ENCODE measurements around the gene AKR1C3. TPM values are rescaled to one million over a fixed set of nuclear protein-coding genes. Genes with fewer than 3 reads are reported as not detected.

The AKR1C3 gene
- total and polyA plus RNA-seq, 4 donors, result 36.2 to 180 (median 126) TPM

DNA sequence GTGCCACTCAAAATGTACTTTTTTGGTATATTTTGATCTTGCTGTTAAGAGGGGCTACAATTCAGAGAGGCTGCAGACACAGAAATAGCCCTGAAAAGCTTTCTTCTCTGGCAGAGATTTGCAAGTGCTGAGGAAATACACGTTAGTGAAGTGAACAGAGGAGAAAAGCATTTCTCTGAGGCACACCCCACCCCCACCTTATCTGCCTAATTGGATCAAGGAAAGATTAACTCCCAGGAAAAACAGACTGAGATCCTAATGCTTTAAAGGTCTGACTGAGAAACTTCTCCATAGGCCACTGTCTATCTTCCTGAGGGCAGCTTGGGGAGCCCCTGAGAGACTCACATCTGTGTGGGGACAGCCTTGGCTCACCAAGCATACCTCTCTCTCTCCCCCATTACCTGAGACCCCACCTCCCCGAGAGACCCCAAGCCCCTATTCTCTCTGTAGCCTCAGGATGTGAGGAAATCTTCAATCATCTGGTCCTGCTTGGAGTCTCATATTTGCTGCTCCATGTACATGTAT is 14.8 kb upstream of the AKR1C3 start:
- DNase-seq (no peak), ATAC-seq (ENCODE audit: low FRiP score) (no peak)
- 59 to 67% methylated on average over 2 of the region's 2 CpGs for WGBS, 2 donors
- Histone ChIP-seq H3K27ac (ENCODE audit: low read depth in 1 of 2, low read length in 2 of 2) (no peak overlapping the region), H3K9me3 (ENCODE audit: control insufficient read depth, low read length) (no peaks in the 10 kb centered on the region), H3K36me3 (ENCODE audit: control insufficient read depth in 1 of 2, insufficient read depth in 2 of 2, low read length in 1 of 2) (no peaks in the 10 kb centered on the region), H3K4me1 (ENCODE audit: control insufficient read depth in 1 of 2, insufficient read depth in 2 of 2, low read length in 2 of 2) (peaks cover 0 to 7% of the 10 kb centered on the region in 2 donors), H3K4me3 (ENCODE audit: low read length in 2 of 2) (no peak overlapping the region), H3K27me3 (ENCODE audit: control insufficient read depth in 1 of 2, insufficient read depth in 2 of 2, low read length in 1 of 2) (no peaks in the 10 kb centered on the region)
- intact Hi-C loops (cut with DNase I), result loop anchor here (5.0 to 10.0 kb wide), 2 partner anchors 62 to 135 kb away; no protein-coding TSS in a partner anchor

DNA sequence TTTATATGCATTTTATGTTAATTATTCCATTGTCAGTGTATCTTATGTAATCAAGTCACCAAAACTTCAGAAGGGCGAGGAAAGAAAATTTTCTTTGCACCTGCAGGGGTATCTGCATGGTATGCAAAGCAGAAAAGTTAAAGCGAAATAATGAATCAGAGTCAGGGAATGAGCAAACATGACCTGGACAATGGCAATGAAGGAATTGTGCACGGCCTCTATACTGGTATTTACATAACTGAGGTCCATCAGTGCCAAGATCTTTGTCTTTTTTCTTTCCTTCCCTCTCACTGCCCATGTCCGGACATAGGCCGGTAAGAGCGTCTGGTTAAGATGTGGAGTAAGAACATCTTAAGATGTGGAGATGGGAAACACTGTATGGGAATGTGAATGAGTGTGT is 14.4 kb upstream of the AKR1C3 start:
- H3K4me1 ChIP-seq (ENCODE audit: control insufficient read depth in 1 of 2, insufficient read depth in 2 of 2, low read length in 2 of 2), result peaks cover 0 to 7% of the 10 kb centered on the region in 2 donors
- WGBS, 2 donors, result 92 to 94% methylated on average over 6 of the region's 6 CpGs
- no peaks in the 10 kb centered on the region for H3K36me3 ChIP-seq (ENCODE audit: control insufficient read depth in 1 of 2, insufficient read depth in 2 of 2, low read length in 1 of 2)
- DNase-seq (no peak), ATAC-seq (ENCODE audit: low FRiP score) (no peak)
- H3K4me3 ChIP-seq (ENCODE audit: low read length in 2 of 2), result no peak overlapping the region
- intact Hi-C loops (cut with DNase I), result loop anchor here (5.0 to 10.0 kb wide), 2 partner anchors 63 to 135 kb away; no protein-coding TSS in a partner anchor
- H3K27me3 ChIP-seq (ENCODE audit: control insufficient read depth in 1 of 2, insufficient read depth in 2 of 2, low read length in 1 of 2), result no peaks in the 10 kb centered on the region
- no peaks in the 10 kb centered on the region for H3K9me3 ChIP-seq (ENCODE audit: control insufficient read depth, low read length)
- no peak overlapping the region for H3K27ac ChIP-seq (ENCODE audit: low read depth in 1 of 2, low read length in 2 of 2)

DNA sequence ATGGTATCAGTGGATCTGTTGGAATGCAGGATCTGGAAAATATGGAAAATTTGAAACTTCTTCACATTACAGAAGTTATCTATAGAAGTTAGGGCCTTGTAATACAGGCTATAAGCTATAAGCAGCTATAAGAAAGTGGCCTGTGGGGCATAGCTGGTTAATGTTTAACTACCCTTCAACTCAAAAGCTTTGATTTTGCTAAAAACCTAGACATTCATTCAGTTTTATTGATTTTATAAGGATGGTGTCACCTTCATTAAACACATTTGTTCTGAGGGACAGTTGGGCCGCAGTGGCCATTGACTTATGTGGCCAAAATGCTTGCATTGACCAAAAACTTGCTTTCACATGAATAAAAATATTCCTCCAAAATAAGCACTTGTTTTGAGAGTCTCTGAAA is 13.1 kb upstream of the AKR1C3 start:
- intact Hi-C loops (cut with DNase I), result no loop called here
- H3K9me3 ChIP-seq (ENCODE audit: control insufficient read depth, low read length), result no peaks in the 10 kb centered on the region
- no peak for ATAC-seq (ENCODE audit: low FRiP score)
- 94 to 98% methylated on average over 1 of the region's 1 CpG for WGBS, 2 donors
- H3K36me3 ChIP-seq (ENCODE audit: control insufficient read depth in 1 of 2, insufficient read depth in 2 of 2, low read length in 1 of 2), result no peaks in the 10 kb centered on the region
- DNase-seq, result no peak
- H3K4me3 ChIP-seq (ENCODE audit: low read length in 2 of 2), result no peak overlapping the region
- H3K27me3 ChIP-seq (ENCODE audit: control insufficient read depth in 1 of 2, insufficient read depth in 2 of 2, low read length in 1 of 2), result no peaks in the 10 kb centered on the region
- H3K27ac ChIP-seq (ENCODE audit: low read depth in 1 of 2, low read length in 2 of 2), result no peak overlapping the region
- H3K4me1 ChIP-seq (ENCODE audit: control insufficient read depth in 1 of 2, insufficient read depth in 2 of 2, low read length in 2 of 2), result peaks cover 0 to 7% of the 10 kb centered on the region in 2 donors

DNA sequence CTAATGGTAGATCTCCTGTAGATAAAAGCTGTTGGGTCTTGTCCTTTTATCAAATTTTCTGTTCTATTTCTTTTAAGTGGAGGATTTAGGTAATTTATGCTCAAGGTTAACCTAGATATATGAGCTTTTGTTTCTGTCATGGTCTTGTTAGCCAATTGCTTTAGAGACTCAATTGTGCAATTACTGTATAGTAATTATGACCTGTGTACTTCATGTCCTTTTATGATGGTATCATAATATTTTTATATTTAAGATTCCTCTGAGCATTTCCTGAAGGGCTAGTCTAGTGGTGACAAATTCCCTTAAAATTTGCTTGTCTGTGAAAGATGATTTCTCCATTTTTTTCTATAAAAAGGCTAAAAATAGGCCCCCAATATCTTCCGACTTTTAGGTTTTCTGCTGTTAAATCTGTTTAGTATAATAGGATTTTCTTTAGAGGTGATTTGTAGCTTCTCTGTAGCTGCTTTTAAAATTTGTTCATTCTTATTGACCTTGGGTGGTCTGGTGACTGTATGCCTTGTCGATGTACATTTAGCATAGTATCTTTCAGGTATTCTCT is 5.4 kb upstream of the AKR1C3 start:
- intact Hi-C loops (cut with DNase I), result no loop called here
- ATAC-seq (ENCODE audit: low FRiP score), result no peak
- 89 to 92% methylated on average over 2 of the region's 2 CpGs for WGBS, 2 donors

DNA sequence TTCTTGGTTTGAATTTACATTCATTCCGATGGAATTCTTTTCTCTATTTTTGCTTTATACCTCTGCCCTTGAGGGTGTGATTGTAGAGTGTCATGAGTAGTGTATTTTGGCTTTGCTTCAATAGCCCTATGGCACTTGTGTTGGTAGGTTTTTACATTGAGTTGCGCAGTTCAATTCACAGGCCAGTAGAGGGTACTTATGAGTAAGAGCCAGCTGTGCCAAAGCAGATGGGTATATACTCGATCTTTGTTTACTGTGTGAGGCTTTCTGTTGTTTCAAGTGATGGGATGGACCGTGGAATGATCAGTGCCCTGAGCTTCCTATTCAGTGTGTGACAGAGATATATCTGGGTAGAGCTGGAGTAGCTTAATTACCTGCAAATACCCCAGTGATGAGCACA is 4.3 kb upstream of the AKR1C3 start:
- no peak overlapping the region for H3K4me3 ChIP-seq (ENCODE audit: low read length in 2 of 2)
- no peak overlapping the region for H3K27ac ChIP-seq (ENCODE audit: low read depth in 1 of 2, low read length in 2 of 2)
- H3K27me3 ChIP-seq (ENCODE audit: control insufficient read depth in 1 of 2, insufficient read depth in 2 of 2, low read length in 1 of 2), result no peaks in the 10 kb centered on the region
- peaks cover 2% of the 10 kb centered on the region for H3K9me3 ChIP-seq (ENCODE audit: control insufficient read depth, low read length)
- no peak for ATAC-seq (ENCODE audit: low FRiP score)
- no peaks in the 10 kb centered on the region for H3K4me1 ChIP-seq (ENCODE audit: control insufficient read depth in 1 of 2, insufficient read depth in 2 of 2, low read length in 2 of 2)
- H3K36me3 ChIP-seq (ENCODE audit: control insufficient read depth in 1 of 2, insufficient read depth in 2 of 2, low read length in 1 of 2), result no peaks in the 10 kb centered on the region
- no peak for DNase-seq
- intact Hi-C loops (cut with DNase I), result loop anchor here in 1 of 2 donors (5.0 kb wide), 1 partner anchor 68 kb away; no protein-coding TSS in a partner anchor
- WGBS, 2 donors, result 44 to 60% methylated on average over 4 of the region's 4 CpGs

More for the DNA sequence above, 5.4 kb upstream of the AKR1C3 start:
- H3K27ac ChIP-seq (ENCODE audit: low read depth in 1 of 2, low read length in 2 of 2), result no peak overlapping the region
- no peaks in the 10 kb centered on the region for H3K36me3 ChIP-seq (ENCODE audit: control insufficient read depth in 1 of 2, insufficient read depth in 2 of 2, low read length in 1 of 2)
- H3K4me3 ChIP-seq (ENCODE audit: low read length in 2 of 2), result no peak overlapping the region
- no peak for DNase-seq
- H3K9me3 ChIP-seq (ENCODE audit: control insufficient read depth, low read length), result peaks cover 2% of the 10 kb centered on the region
- no peaks in the 10 kb centered on the region for H3K4me1 ChIP-seq (ENCODE audit: control insufficient read depth in 1 of 2, insufficient read depth in 2 of 2, low read length in 2 of 2)
- no peaks in the 10 kb centered on the region for H3K27me3 ChIP-seq (ENCODE audit: control insufficient read depth in 1 of 2, insufficient read depth in 2 of 2, low read length in 1 of 2)

DNA sequence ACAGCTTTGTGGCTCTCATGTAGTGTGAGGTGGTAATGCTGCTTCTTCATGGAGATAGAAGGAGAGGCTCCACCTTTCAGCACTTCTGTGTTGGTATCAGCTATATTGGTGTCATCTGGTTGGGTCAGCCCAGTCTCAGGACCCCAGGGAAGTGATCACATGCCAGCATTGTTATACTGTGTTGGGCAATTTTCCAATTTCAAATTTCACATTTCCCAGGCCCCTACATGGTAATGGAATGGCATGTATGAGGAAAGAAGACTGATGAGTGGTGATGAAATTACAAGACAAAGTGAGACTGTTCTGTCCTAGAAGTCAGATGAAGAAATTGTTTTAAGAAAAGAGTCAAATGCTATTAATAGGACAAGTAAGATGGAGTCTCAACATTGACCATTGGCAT is 3.7 kb upstream of the AKR1C3 start:
- Histone ChIP-seq H3K4me1 (ENCODE audit: control insufficient read depth in 1 of 2, insufficient read depth in 2 of 2, low read length in 2 of 2) (no peaks in the 10 kb centered on the region), H3K36me3 (ENCODE audit: control insufficient read depth in 1 of 2, insufficient read depth in 2 of 2, low read length in 1 of 2) (no peaks in the 10 kb centered on the region), H3K27me3 (ENCODE audit: control insufficient read depth in 1 of 2, insufficient read depth in 2 of 2, low read length in 1 of 2) (no peaks in the 10 kb centered on the region), H3K9me3 (ENCODE audit: control insufficient read depth, low read length) (peaks cover 2% of the 10 kb centered on the region), H3K4me3 (ENCODE audit: low read length in 2 of 2) (no peak overlapping the region), H3K27ac (ENCODE audit: low read depth in 1 of 2, low read length in 2 of 2) (no peak overlapping the region)
- no peak for DNase-seq
- intact Hi-C loops (cut with DNase I), result loop anchor here in 1 of 2 donors (5.0 kb wide), 1 partner anchor 68 kb away; no protein-coding TSS in a partner anchor
- no peak for ATAC-seq (ENCODE audit: low FRiP score)

DNA sequence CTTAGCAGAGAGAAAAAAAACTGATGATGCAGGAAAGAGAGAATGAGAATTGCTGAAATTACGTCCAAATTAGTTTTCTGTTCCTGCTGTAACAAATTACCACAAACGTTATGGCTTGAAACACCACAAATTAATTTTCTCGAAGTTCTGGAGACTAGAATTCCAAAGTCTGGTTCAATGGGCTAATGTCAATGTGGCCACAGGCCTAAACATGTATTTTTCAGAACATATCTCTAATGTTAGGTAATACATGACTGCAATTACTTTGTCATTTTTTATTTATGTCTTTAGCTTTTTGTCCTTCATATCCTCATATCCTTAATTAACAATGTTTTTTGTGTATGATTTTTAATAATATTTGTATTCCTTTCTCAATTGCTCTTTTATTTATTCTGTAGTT is 3.0 kb upstream of the AKR1C3 start:
- peaks cover 2% of the 10 kb centered on the region for H3K9me3 ChIP-seq (ENCODE audit: control insufficient read depth, low read length)
- no peaks in the 10 kb centered on the region for H3K4me1 ChIP-seq (ENCODE audit: control insufficient read depth in 1 of 2, insufficient read depth in 2 of 2, low read length in 2 of 2)
- ATAC-seq (ENCODE audit: low FRiP score), result no peak
- H3K27me3 ChIP-seq (ENCODE audit: control insufficient read depth in 1 of 2, insufficient read depth in 2 of 2, low read length in 1 of 2), result no peaks in the 10 kb centered on the region
- WGBS, 2 donors, result 82 to 92% methylated on average over 3 of the region's 3 CpGs
- no peaks in the 10 kb centered on the region for H3K36me3 ChIP-seq (ENCODE audit: control insufficient read depth in 1 of 2, insufficient read depth in 2 of 2, low read length in 1 of 2)
- intact Hi-C loops (cut with DNase I), result loop anchor here in 1 of 2 donors (5.0 kb wide), 1 partner anchor 69 kb away; no protein-coding TSS in a partner anchor
- no peak overlapping the region for H3K4me3 ChIP-seq (ENCODE audit: low read length in 2 of 2)
- no peak for DNase-seq
- H3K27ac ChIP-seq (ENCODE audit: low read depth in 1 of 2, low read length in 2 of 2), result no peak overlapping the region

DNA sequence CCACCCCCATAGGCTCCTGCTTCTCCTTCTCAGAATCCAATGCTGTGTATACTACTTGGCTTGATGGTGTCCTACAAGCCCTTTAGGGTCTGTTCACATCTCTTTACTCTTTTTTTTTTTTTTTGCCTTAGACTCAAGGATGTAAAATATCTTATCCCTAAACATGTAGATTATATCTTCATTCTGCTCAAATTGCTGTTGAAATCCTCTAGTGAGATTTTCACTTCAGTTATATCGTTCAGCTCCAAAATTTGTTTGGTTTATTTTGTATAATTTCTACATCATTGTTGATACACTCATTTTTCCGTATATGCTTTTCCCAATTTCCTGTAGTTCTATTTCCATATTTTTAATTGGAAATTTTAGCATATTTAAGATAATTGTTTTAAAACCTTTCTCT is 1.8 kb upstream of the AKR1C3 start:
- Histone ChIP-seq H3K4me1 (ENCODE audit: control insufficient read depth in 1 of 2, insufficient read depth in 2 of 2, low read length in 2 of 2) (no peaks in the 10 kb centered on the region), H3K27ac (ENCODE audit: low read depth in 1 of 2, low read length in 2 of 2) (no peak overlapping the region), H3K4me3 (ENCODE audit: low read length in 2 of 2) (no peak overlapping the region), H3K27me3 (ENCODE audit: control insufficient read depth in 1 of 2, insufficient read depth in 2 of 2, low read length in 1 of 2) (no peaks in the 10 kb centered on the region), H3K36me3 (ENCODE audit: control insufficient read depth in 1 of 2, insufficient read depth in 2 of 2, low read length in 1 of 2) (no peaks in the 10 kb centered on the region), H3K9me3 (ENCODE audit: control insufficient read depth, low read length) (peaks cover 2% of the 10 kb centered on the region)
- intact Hi-C loops (cut with DNase I), result loop anchor here in 1 of 2 donors (5.0 kb wide), 1 partner anchor 70 kb away; no protein-coding TSS in a partner anchor
- no peak for ATAC-seq (ENCODE audit: low FRiP score)
- WGBS, 2 donors, result 72 to 92% methylated on average over 2 of the region's 2 CpGs
- no peak for DNase-seq
